ENCODE results near the gene CDK10.
"Not testable (repeated sequence)": the region's sequence is repeated elsewhere in the genome, so short reads cannot be mapped to it uniquely, and the experiment has no call there.

Gene CDK10

GRCh38 chr16:89695875-89696669 lies 9.6 kb downstream of the CDK10 start:
- Histone ChIP-seq H3K4me3 (replicated peaks; ENCODE audit: insufficient read depth, low read length) (no peak overlapping the region), H3K27me3 (ENCODE audit: insufficient read depth, poor library complexity, severe bottlenecking) (no peaks in the 10 kb centered on the region), H3K27ac (replicated peaks) (no peak overlapping the region)
- TF ChIP-seq REST (IDR thresholded peaks at IDR 0.05; ENCODE audit: insufficient replicate concordance, low read depth) (no peak), SPI1 (IDR thresholded peaks at IDR 0.05; ENCODE audit: borderline replicate concordance, low read depth) (no peak), GABPA (IDR thresholded peaks at IDR 0.05; ENCODE audit: low read depth) (no peak), POLR2AphosphoS5 (IDR thresholded peaks at IDR 0.05; ENCODE audit: low read depth) (no peak), CTCF (IDR thresholded peaks at IDR 0.05; ENCODE audit: insufficient read depth, low read length) (no peak)
- no peak for DNase-seq (ENCODE audit: low read depth in 1 of 2, low spot score in 1 of 2)

GRCh38 chr16:89696670-89697128 lies 10.2 kb downstream of the CDK10 start:
- no peak overlapping the region for H3K27ac ChIP-seq (replicated peaks)

GRCh38 chr16:89697161-89697615 lies 10.7 kb downstream of the CDK10 start:
- no peak for DNase-seq (ENCODE audit: low read depth in 1 of 2, low spot score in 1 of 2)
- Histone ChIP-seq H3K27ac (replicated peaks) (no peak overlapping the region), H3K4me3 (replicated peaks; ENCODE audit: insufficient read depth, low read length) (no peak overlapping the region), H3K27me3 (ENCODE audit: insufficient read depth, poor library complexity, severe bottlenecking) (no peaks in the 10 kb centered on the region)
- TF ChIP-seq CTCF (IDR thresholded peaks at IDR 0.05; ENCODE audit: insufficient read depth, low read length) = no peak
- no peak for TF ChIP-seq GABPA (IDR thresholded peaks at IDR 0.05; ENCODE audit: low read depth)

More at GRCh38 chr16:89696670-89697128, 10.2 kb downstream of the CDK10 start:
- TF ChIP-seq CTCF (IDR thresholded peaks at IDR 0.05; ENCODE audit: insufficient read depth, low read length) = no peak
- TF ChIP-seq SPI1 (IDR thresholded peaks at IDR 0.05; ENCODE audit: borderline replicate concordance, low read depth) = no peak
- 0 out of 2 replicates have a peak, but pooled peaks have one; percentile 38 for TF ChIP-seq POLR2AphosphoS5 (IDR thresholded peaks at IDR 0.05; ENCODE audit: low read depth)
- no peak for TF ChIP-seq GABPA (IDR thresholded peaks at IDR 0.05; ENCODE audit: low read depth)
- Histone ChIP-seq H3K27me3 (ENCODE audit: insufficient read depth, poor library complexity, severe bottlenecking) (no peaks in the 10 kb centered on the region), H3K4me3 (replicated peaks; ENCODE audit: insufficient read depth, low read length) (no peak overlapping the region)
- DNase-seq (ENCODE audit: low read depth in 1 of 2, low spot score in 1 of 2) = no peak

GRCh38 chr16:89697616-89698331 lies 11.3 kb downstream of the CDK10 start:
- Histone ChIP-seq H3K27me3 (ENCODE audit: insufficient read depth, poor library complexity, severe bottlenecking) (no peaks in the 10 kb centered on the region), H3K27ac (replicated peaks) (no peak overlapping the region), H3K4me3 (replicated peaks; ENCODE audit: insufficient read depth, low read length) (no peak overlapping the region)
- TF ChIP-seq REST (IDR thresholded peaks at IDR 0.05; ENCODE audit: insufficient replicate concordance, low read depth) (no peak), GABPA (IDR thresholded peaks at IDR 0.05; ENCODE audit: low read depth) (no peak), POLR2AphosphoS5 (IDR thresholded peaks at IDR 0.05; ENCODE audit: low read depth) (no peak), CTCF (IDR thresholded peaks at IDR 0.05; ENCODE audit: insufficient read depth, low read length) (no peak), SPI1 (IDR thresholded peaks at IDR 0.05; ENCODE audit: borderline replicate concordance, low read depth) (no peak)
- DNase-seq (ENCODE audit: low read depth in 1 of 2, low spot score in 1 of 2) = no peak

- H3K27me3 ChIP-seq (ENCODE audit: insufficient read depth, poor library complexity, severe bottlenecking); H3K27ac ChIP-seq (replicated peaks); DNase-seq (ENCODE audit: low read depth in 1 of 2, low spot score in 1 of 2); H3K4me3 ChIP-seq (replicated peaks; ENCODE audit: insufficient read depth, low read length): not testable (repeated sequence)
These were observed 12.2 kb downstream of the CDK10 start for GRCh38 chr16:89698717-89699116.
